Coronary artery (tissue), 2 donors: Measurements from ENCODE around the gene PNRC2.
"Not testable (repeated sequence)": the region's sequence is repeated elsewhere in the genome, so short reads cannot be mapped to it uniquely, and the experiment has no call there.

Experiments used
- DNase-seq: peaks from one replicate; pipeline ENCODE4 v3.0.0-alpha.2; 2017; ENCODE audit warnings: low spot score
- H3K27ac ChIP-seq, 2 donors: fragments of 200-600 bp; sonication (generic); one replicate each; pipeline ENCODE4 v1.5.1; 2016 to 2019
- H3K4me3 ChIP-seq: fragments of 200-600 bp; sonication (generic); 2 replicates; pipeline ENCODE4 v1.5.1; 2016; ENCODE audit warnings: mild to moderate bottlenecking, moderate library complexity
- TF ChIP-seq, protein P1 (sequence below): fragments of 200-600 bp; sonication (generic); IDR thresholded peaks from one replicate; pipeline ENCODE4 v1.5.1; 2019; ENCODE audit warnings: antibody characterized with exemption

PNRC2 gene

DNA sequence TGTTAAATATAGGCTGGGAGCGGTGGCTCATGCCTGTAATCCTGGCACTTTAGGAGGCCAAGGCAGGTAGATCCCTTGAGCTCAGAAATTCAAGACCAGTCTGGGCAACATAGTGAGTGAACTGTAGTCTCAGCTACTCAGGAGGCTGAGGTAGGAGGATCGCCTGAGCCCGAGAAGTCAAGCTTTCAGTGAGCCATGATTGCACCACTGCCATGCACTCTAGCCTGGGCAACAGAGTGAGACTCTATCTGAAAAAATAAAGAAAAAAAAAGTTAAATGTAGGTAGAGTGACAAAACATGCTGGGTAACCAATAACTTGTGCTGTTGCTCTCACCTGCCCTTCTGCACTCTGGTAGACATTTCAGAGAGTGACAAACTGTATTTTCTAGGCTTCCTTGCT, 45.5 kb downstream of the PNRC2 start:
- no peak overlapping the region for H3K27ac ChIP-seq
- DNase-seq = no peak
- no peak overlapping the region for H3K4me3 ChIP-seq
- TF ChIP-seq, protein P1, sequence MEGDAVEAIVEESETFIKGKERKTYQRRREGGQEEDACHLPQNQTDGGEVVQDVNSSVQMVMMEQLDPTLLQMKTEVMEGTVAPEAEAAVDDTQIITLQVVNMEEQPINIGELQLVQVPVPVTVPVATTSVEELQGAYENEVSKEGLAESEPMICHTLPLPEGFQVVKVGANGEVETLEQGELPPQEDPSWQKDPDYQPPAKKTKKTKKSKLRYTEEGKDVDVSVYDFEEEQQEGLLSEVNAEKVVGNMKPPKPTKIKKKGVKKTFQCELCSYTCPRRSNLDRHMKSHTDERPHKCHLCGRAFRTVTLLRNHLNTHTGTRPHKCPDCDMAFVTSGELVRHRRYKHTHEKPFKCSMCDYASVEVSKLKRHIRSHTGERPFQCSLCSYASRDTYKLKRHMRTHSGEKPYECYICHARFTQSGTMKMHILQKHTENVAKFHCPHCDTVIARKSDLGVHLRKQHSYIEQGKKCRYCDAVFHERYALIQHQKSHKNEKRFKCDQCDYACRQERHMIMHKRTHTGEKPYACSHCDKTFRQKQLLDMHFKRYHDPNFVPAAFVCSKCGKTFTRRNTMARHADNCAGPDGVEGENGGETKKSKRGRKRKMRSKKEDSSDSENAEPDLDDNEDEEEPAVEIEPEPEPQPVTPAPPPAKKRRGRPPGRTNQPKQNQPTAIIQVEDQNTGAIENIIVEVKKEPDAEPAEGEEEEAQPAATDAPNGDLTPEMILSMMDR = no peak

DNA sequence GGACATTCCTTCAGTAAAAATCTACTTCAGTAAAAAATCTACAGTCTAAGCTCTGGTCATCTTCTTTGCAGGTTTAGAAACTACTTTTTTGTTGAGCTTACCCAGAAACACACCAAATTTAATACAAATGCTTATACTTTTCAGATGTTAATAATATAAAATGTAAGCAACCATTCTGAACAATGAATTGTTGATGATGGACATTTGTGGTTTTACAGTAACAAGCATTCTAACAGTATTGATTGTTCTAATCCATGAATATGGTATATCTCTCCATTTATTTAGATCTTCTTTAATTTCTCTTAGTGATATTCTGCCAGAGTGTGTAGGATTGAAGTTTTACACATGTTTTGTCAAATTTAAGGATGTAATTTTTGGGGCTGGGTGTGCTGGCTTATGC, 47.5 kb downstream of the PNRC2 start:
- H3K27ac ChIP-seq = no peak overlapping the region
- TF ChIP-seq, protein P1 = no peak
- no peak overlapping the region for H3K4me3 ChIP-seq
- no peak for DNase-seq

DNA sequence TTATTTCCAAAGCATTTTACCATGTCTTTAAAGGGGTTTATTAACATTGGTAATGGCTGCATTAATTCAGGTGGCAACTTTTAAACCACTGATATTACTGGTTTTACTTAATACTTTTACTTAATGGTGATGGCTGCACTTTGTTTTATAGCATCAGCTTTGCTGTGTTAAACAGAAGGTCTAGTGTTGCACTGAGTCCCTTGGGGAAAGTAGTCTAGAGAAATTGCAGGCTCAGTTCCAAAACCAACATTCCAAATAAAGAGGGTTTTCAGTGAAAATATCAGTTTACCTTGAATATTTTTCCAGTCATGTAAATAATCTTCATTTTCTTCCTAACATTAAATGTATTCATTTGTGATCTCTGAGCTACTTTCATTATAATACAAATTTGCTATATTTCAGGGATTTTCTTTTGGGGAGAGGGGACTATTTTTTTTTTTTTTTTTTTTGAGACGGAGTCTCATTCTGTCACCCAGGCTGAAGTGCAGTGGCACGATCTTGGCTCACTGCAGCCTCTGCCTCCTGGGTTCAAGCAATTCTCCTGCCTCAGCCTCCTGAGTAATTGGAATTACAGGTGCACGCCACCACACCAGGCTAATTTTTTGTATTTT, 49.1 kb downstream of the PNRC2 start:
- H3K27ac ChIP-seq = peak overlapping the region; percentile 33 to 72
- not testable (repeated sequence) for DNase-seq, H3K4me3 ChIP-seq

DNA sequence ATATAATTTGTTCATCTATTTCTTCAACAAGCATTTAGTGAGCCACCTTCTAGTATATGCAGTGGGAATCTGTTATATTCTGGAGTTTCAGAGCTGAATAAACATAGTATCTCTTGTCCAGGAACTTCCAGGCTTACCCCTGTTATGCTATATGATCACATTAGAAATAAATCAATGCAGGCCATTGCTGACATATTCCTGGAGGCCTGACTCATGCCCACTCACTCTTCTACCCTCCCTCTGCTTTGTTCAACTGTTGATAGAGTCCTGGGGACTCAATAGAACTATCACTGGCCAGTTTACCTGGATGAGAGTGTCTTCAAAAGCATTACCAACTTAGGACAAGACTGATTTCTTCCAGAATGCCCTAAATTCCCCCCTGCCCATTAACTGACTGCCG, 49.8 kb downstream of the PNRC2 start:
- DNase-seq = no peak
- Histone ChIP-seq H3K4me3 (no peak overlapping the region), H3K27ac (peak overlapping the region in 1 of 2 donors; percentile 71)
- TF ChIP-seq, protein P1 = no peak

DNA sequence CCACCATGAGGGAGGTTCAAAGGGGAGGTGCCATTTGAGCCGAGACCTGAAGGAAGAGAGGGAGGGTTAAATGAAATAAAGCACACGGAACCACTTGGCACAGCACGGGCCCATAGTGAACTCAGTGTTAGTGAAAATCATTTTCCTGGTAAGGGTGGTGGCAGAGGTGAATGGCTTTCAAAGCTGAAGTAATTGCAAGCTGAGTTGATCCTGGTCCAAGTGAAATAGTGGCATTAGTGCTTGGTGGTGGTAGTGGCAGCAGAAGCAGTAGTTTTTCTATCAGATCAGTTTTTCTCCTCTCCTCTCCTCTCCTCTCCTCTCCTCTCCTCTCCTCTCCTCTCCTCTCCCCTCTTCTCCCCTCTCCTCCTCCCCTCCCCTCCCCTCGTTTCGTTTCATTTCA, 51.0 kb downstream of the PNRC2 start:
- Histone ChIP-seq H3K27ac (peak overlapping the region in 1 of 2 donors; percentile 71), H3K4me3 (no peak overlapping the region)
- no peak for DNase-seq
- TF ChIP-seq, protein P1 = no peak

DNA sequence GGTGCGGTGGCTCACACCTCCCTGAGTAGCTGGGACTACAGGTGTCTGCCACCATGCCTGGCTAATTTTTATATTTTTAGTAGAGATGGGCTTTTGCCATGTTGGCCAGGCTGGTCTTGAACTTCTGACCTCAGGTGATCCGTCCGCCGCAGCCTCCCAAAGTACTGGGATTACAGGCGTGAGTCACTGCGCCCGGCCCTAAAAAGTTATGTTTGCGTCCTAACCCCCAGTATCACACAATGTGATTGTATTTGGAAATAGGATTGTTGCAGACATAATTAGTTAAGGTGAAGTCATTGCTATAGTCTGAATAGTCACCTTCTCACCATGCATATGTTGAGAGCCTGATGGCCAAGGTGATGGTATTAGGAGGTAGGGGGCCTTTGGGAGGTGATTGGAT, 53.2 kb downstream of the PNRC2 start:
- not testable (repeated sequence) for DNase-seq, H3K27ac ChIP-seq, H3K4me3 ChIP-seq
